ENCODE data around the gene RAG2. TPM values are rescaled to one million over a fixed set of nuclear protein-coding genes. Genes with fewer than 3 reads are reported as not detected.

The RAG2 gene
- not detected in 2 replicates for total RNA-seq (2014; rRNA removed; shearing (Covaris generic))

DNA sequence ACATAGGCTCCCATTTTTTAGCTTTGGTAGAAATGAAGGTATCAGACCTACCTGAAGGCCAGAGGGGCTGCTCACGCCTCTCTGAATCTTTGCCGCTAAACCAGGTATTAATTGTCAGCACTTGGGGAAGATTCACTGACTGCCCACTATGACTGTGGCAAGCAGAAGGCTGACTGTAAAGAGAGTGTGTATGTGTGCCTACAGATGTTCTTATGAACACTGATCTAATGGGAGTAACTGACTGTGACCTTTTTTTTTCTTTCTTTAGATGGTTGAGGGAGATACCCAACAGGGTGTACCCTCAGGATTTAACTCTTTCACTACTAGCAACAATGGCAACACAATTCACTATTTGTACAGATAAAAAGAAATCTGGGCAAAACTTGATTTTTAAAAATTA lies at the start of gene RAG2:
Gene RAG2 (minus strand): TSS at position 186 of the 400 bp plus-strand sequence. CDS start 4,068 bp downstream, outside the sequence.
- DNase-seq (ENCODE audit: low spot score), result no peak

DNA sequence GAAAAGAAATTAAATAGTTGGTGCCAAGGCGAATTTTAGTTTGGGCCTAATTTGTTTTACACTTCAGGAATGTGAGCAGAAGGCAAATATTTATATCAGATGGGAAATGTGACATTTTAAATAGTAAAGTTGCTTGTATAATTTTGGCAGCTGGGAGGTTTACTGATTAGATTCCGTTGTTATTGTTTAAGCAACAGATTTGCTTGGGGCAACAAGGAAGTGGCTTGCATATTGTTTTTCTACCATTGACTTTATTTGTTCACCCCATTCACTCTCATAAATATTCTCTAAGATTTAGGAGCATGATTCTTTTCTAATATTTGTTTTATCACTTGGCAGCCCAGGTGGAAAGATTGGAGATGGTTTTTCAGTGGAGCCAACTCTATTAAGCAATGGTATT lies 40.5 kb upstream of the RAG2 start:
- no peak for DNase-seq (ENCODE audit: low spot score)

DNA sequence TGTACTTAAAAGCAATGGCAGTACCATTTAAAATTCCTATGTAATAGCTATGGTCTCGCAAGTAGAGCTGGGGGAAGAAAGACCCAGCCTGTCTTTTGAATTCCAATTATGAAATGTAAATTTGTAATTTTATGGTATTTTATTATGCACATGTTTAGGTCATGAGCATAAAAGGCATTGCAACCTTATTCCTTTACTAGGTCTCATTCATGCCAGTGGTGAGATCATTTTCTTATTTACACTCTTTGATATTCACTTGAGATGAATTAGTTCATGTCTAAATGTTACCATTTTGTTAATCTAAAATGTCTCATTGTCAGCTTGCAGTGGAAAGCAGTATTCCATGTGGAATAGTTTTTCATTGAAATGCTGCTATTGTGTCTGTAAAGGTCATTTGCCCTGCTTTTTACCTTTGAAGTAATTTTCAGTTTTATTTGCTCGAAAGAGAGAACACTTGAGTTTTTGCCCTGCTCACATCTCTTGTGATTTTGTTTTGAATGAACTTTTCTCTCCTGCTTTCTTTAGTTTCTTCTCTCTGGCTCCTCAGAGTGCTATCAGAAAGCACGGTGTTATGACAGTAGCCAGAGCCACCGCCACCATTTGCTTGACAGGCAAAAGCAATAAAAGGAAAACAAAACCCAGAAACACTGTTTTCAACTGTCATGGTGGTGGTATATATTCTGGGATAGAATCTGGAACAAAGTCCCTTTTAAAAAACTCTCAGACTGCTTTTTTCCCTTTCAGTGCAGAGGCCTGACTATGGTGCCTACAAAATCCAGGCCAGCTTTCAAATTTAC lies 37.2 kb upstream of the RAG2 start:
- no peak for DNase-seq (ENCODE audit: low spot score)

DNA sequence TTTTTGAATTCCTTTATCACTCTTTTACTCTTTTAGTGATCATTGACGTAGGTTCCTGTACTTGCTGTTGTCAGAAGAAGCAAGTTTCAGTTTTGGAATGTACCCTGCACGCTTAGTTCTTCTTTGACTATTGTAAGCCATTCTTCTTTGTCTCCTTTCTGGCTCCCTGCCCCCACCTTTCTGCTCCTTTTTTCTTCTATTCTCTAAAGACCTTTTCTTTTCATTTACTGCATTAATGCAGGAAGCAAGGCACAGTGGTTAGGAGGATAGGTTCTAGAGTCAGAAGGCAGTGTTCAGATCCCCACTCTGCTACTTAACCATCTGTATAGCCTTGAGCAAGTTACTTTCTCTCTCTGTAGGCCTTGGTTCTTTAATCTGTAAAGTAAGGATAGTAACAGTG lies 33.7 kb upstream of the RAG2 start:
- DNase-seq (ENCODE audit: low spot score), result no peak

DNA sequence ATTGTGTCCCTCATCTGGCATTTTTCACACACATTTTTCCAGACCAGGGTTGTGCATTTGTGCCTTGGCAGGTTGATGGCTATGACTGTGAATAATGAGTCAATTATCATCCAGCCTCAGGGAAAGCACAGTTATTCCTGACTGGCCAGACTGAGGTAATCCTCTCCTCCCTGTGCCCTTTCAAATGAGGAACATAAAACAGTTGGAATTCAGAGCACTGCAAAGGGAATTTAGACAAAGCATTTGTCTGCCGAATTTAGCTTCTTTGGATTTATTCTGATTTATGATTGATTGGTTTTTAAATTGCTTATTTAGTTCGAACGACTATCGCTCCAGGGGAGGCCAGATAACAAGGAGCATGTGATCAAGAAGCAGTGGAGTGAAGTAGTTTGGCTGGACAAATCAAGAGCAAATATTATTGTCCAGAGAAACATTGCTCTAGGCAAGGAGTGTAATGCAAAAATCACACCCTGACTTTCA lies 30.8 kb upstream of the RAG2 start:
- no peak for DNase-seq (ENCODE audit: low spot score)

DNA sequence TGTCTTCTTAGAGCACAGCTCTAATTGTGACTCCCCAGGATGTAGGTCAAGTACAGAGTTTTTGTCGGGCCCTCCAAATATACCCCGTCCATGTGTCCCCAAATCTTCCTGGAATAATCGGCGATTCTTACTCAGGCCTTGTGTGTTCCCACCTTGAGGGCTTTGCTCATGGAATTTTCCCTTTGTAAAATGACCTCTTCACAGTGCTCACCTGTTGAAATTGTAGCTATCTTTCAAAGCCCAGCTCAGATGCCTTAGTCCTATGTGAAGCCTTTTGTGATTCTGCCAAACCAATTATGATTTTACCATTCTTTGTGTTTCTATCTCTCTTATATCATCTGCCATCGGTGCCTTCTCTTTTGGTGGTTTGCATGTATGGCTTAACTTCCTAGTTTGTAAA lies 30.1 kb upstream of the RAG2 start:
- DNase-seq (ENCODE audit: low spot score), result no peak

DNA sequence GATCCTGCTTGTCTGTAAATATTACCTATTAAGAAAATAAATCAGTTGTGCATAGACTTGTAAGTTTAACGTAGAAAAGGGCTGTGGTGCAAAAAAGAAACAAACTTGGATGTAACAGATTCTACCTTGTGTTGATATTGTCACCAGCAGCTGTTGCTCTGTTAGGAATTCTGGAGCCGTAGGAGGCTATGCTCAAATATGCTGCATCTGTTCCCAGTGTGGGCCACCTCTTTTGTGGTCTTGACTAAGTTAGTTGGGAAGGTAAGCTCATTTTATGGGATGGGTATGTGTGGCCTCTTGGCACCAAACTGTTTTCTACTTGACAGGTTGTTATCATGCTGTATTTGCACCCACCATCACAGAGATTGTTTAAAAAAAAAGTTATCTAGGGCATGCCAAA lies 29.4 kb upstream of the RAG2 start:
- DNase-seq (ENCODE audit: low spot score), result no peak

DNA sequence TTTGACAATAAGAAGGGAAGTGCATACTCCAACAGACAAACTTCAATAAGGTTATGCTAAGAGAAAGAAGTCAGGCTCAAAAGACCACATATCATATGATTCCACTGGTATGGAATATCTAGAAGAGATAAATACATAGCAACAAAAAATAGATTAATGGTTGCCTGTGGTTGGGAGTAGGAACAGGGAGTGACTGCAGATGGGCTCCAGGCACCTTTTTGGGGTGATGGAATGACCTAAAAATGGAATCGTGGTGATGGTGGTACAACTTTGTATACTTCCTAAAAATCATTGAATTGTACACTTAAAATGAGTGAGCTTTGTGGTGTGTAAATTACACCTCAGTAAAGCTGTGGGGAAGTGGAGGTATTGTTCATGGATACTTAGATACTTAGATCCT lies 29.0 kb upstream of the RAG2 start:
- no peak for DNase-seq (ENCODE audit: low spot score)

DNA sequence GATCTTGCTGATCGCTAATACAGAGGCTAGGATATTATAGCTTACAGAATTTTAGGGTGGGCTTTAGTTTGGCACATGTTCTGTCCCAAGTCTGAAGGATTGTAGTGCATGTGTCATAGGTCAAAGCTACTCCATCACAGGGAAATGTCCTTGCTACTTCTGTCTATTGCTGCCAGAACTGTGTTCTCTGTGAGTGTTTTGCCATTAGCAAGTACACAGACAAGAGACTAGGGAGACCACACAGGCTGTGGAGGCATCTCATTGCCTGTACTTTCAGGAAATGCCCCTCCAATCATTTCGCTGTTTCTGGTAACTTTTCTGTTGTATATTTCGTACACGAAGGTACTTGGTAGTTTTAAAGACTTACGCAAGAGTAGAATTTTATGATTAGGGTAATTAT lies 25.5 kb upstream of the RAG2 start:
- no peak for DNase-seq (ENCODE audit: low spot score)

DNA sequence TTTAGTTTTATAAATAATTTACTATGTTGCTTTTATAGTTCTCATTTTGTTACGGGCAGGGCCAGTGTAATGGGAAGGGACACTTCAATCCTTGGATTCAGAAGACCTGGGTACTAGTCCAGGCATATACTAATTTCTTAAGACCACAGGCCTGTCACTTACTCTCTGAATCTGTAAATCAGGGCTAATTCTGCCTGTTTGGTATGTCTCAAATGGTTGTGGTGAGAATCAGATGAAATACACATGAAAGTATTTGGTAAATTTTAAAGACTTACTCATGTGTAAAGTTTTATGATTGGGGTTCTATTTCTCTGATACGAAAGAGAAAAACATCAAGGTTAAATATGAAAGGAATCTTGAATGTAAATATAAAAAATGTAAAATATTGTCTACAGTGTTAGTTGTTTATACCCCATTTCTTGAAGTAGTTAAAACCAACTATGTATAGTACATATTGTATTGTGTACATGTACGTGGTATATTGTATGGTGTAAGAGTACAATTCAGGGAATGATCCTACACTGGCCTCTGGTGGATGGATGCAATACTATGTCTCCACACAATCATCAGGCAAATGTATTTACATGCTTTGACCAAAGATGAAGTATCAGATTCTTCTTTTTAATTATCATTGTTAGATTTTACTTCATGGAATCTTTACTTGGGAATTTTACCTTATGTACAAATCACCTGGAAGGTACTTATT lies 24.5 kb upstream of the RAG2 start:
- DNase-seq (ENCODE audit: low spot score), result peak; percentile 67

DNA sequence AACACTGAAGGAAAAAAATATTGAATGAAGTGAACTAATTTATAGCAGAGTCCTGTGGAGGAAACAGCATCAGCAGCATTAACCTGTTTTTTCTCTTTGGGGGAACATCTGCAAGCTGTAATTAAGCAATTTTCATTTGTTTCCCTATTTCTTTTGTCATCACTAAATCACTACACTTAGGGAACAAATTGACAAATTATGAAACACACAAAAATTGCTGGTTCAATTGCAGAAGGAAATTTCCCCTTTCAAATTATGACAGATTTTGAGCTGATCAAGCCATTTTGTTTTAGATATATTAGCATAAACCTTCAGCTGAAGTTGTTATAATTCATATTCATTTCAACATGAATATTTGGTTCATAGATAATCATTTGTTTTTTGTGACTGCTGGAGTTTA lies 22.2 kb upstream of the RAG2 start:
- no peak for DNase-seq (ENCODE audit: low spot score)

DNA sequence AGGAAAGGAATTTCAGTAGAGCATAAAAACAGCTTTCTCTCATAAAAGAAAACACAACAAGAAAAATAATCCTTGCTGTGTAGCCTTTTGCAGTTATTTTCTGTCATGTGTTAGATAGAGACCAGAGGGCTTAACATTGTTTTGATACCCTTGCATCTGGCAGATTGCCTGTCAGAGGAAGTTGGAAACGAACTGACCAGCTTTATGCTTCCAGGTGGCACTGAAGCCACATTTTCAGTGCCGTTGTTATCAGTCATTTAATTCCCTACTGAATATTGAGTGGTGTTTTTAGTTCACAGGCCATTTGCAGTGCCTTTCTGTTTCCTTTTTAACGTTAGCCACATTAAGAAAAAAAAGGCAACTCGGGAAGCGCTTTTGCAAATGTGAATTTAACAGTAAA lies 21.5 kb upstream of the RAG2 start:
- DNase-seq (ENCODE audit: low spot score), result no peak

DNA sequence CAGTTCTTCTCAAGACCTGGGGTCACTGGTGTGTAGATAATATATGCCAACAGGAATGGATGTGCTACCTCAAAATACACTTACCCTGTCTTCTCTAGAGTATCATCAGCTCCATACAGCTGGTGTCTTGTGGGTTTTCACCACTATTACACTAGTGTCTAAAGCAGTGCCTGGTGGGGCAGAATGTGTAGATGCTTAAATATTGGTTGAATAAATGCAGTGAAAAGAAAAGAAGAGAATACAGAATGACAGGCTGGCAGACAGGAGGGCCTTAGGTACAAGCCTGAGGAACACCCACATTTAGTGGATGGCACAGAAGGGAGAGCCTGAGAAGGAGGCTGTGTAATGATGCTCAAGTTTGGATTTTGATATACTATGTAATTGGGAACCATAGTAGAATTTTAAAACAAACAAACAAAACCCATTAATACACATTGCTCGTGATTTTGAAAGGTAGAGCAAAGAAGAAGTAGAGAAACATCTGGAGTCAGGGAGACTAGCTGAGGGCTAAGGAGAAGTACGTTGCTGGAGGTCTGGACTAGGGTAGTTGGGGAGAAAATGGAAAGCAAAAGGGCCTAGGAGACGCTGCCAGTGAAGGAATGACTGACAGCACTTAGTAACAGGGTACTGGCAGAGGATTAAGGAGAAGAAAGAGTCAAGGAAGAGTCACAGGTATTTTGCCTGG lies 20.5 kb upstream of the RAG2 start:
- DNase-seq (ENCODE audit: low spot score), result no peak

DNA sequence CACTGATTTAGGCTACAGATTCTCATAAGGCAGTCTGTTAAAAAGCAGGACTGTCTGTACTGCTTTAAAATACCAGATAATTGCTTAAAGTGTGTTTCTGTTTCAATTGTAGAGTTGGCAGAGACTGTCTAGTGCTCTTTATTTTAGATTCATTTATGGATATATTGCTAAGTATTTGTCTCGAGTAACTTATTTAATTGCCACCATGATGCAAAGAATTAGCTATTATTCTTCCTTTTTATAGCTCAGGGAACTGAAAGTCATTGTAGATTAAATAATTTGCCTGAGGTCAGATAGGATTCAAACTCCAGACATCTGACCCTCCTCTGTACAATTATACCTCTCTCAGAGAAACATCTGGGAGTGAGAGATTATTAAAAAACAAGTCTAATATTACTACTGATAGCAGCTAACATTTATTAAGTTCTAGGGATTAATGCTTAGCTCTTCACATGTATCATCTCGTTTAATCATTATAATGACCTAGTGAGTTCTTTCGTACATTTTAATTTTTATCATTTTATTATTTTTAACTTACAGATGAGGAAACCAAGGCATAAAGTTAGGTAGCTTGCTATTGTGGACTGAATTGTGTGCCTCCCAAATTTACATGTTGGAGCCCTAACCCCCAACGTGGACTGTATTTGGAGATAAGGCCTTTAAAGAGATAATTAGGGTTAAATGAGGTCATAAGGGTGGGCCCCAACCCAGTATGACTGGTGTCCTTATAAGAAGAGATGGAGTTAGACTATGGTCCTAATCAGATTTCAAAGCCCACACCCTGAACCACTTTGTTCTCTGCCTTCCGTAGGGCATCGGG lies 19.7 kb upstream of the RAG2 start:
- DNase-seq (ENCODE audit: low spot score), result no peak

DNA sequence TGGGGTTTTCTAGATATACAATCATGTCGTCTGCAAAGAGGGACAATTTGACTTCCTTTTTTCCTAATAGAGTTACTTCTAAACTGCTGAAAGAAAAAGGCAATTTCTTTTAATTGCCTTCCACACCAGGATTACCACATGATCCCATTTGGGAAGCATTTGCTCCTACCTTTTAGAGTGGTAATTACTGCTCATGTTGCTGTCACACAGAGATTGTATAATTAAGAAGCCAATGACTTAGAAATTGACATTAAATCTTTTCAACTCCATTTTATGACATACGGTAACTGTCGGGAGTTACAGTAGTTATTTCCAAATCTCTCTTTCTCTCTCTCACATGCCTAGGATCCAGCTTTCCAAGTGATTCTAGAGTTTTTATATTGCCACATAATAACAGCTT lies 17.8 kb upstream of the RAG2 start:
- no peak for DNase-seq (ENCODE audit: low spot score)

DNA sequence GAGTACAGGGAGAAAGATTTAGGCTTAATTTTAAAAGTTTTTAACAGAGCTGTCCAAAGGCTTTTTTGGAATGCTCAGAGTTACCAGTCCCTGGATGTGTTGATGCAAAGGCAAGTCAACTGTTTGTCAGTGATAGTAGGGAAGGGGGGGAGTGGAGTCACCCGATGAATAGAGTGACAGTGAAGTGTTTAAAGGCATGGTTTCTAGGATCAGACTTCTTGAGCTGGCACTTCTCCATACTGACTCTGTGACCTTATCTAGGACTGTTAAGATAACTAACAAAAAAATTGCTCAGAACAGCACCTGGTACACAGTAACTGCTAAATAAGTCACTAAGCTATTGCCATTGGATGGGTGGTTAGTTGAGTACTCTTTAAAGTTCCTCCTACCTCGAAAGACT lies 11.3 kb upstream of the RAG2 start:
- DNase-seq (ENCODE audit: low spot score), result no peak

DNA sequence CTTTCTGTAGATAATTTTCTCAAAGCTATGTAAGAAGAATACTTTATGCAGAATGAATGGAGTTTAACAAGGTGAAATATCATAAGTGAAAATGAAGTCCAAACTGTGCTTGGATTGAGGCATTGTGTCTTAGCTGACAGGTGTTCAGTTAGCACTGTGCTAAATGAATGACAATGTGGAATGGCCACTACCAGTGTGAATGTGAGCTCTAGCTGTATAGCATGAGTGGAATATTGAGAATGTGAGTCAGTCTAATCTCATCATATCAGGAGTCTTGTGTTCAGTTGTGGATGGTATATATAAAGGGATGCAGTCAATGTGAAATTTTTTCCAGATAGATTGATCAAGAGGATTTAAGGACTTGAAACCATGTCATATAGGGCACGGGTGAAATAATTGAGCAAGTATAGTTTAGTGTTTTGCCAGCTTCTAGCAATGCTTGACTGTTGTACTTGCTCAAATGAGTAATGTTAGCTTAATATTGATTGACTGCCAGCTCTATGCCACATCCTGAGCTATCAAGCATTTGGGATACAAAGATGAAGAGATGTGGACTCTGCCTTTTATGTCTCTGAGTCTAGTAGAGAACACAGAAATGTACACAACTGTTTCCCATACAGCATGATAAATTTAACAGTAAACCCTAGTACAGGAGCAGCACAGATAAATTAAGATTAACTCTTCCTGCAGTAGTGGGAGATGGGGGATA lies 10.6 kb upstream of the RAG2 start:
- no peak for DNase-seq (ENCODE audit: low spot score)

DNA sequence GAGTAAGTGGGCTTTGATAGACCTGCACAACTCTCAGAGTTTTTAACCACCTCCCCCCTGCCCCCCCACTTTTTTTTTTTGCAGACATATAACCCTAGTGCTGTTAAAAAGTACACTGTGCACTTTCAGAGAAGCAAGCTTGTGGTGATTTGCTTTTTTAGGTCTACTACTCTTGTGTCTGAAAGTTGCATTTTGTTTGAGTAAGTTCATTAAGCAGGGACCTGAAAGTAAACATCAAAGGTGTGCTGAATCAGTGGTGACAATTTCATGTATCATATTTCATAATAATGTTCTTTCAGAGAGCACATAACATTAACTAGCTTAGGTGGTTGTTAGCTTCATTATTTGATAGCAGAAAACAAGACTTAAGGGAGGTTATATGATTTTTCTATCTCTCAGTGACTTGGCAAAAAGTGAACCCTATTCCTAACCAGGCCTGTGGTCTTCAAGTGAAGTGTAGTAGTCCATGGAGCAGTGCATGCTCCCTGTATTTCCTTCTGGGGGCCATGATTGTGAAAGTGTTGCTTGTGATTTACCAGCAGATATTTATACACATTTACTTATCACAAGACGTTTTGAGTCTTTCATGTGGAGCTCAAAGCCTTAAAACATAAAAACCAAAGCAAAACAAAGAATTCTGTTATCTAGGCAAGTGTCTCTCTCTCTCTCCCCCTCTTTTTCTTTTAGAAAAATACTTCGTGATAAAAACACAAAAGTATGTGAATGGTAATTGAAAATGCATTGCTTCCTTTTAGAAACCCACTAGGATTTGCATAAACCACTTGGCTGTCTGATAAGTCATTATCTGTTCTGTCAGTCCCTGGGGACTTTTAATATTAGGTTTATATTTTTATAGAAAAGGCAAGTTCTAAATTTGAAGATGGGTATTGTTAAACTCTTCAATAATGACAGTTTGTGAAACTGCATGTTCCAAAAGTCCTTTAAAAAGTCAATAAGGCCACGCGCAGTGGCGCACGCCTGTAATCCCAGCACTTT lies 7.5 kb upstream of the RAG2 start:
- DNase-seq (ENCODE audit: low spot score), result no peak

DNA sequence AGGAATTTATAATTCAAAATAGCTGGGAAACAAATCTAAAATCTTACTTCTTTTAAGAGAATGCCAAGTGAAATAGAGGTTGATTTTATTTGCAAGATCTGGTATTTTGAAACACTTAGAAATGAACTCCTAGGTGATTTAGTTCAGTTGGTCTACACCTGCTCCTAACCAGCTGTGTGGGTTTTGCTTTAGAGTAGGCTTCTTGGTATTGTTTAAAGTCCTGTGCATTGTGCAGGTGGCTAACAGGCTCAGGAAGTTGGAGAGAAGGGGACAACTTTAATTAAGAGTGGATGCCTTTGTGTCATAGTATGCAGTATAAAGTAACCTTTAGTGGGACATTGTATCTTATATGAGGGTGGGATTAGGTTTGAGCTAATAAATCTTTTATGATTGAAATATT lies 4.1 kb upstream of the RAG2 start:
- DNase-seq (ENCODE audit: low spot score), result no peak

DNA sequence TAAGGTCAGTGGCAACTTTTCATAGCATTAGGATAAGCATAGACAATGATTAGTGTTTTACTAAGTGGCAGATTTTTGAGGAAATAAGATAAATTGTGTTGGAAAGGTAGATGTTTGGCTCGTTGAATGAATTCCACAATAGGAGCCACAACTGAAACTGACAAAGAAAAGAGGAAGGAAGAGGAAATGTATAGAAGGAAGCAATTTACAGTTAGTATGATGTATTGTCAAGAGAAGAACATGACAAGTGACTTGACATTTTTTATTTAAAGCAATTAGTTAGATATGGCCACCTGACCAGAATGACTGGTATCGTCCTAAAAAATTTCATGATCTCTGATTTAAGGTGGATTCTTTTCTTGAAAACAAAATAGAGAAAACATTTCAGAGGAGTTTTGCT lies 3.1 kb upstream of the RAG2 start:
- no peak for DNase-seq (ENCODE audit: low spot score)

Measured in HT-29 (cell line).